Measurements from ENCODE around the gene BZW2. TPM values are rescaled to one million over a fixed set of nuclear protein-coding genes. Genes with fewer than 3 reads are reported as not detected.

BZW2 gene
- polyA plus RNA-seq, 1 donor (not counting 4 experiments of a cell fraction or from before 2014, with no cell fraction given) = 65.7 TPM

DNA sequence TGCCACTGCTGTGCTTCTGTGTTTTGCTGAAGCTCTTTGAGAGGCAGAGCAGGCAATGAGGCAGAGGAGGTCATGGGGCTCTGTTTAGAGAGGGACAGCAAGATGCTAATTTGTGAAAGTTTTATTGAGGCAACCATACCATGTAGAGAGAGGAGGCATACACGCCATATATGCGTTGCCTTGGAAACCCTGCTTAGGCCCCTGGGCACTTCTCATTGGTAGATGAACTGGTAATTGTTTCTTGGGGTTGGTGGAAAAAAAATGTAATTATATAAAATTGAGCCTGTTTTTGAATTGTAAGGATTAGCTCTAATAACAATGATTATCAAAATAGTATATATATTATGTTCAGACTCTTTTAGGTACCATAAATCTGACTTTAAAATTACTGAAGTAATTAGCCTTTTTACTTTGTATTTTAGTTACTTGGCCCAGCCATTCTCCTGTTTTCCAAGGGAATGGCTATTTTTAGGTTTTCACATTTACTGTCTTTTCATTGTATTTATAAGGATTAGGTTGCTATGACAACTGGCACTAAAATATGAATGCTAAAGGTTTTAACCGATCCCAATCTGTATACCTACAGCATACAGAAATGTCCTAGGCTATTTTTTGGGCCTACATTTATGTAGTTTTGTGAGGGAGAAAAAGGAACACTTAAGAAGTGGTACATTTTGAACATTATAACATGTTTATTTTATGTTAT is 52.4 kb downstream of the BZW2 start:
- no peaks in the 10 kb centered on the region for H3K27me3 ChIP-seq (ENCODE audit: control insufficient read depth, extremely low read depth, insufficient read depth, low read length)
- TF ChIP-seq EZH2 (IDR thresholded peaks at IDR 0.05; ENCODE audit: low read length) = no peak
- TF ChIP-seq, protein P1, sequence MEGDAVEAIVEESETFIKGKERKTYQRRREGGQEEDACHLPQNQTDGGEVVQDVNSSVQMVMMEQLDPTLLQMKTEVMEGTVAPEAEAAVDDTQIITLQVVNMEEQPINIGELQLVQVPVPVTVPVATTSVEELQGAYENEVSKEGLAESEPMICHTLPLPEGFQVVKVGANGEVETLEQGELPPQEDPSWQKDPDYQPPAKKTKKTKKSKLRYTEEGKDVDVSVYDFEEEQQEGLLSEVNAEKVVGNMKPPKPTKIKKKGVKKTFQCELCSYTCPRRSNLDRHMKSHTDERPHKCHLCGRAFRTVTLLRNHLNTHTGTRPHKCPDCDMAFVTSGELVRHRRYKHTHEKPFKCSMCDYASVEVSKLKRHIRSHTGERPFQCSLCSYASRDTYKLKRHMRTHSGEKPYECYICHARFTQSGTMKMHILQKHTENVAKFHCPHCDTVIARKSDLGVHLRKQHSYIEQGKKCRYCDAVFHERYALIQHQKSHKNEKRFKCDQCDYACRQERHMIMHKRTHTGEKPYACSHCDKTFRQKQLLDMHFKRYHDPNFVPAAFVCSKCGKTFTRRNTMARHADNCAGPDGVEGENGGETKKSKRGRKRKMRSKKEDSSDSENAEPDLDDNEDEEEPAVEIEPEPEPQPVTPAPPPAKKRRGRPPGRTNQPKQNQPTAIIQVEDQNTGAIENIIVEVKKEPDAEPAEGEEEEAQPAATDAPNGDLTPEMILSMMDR (optimal IDR thresholded peaks at IDR 0.05 in 1 of 3, IDR thresholded peaks at IDR 0.05 in 1 of 3, conservative IDR thresholded peaks at IDR 0.05 in 1 of 3; ENCODE audit: extremely low read depth in 1 of 3, insufficient read depth in 2 of 3, low read length in 3 of 3) = no peak
- no peaks in the 10 kb centered on the region for H4K20me1 ChIP-seq (ENCODE audit: control insufficient read depth, extremely low read depth, insufficient read depth, low read length)
- FAIRE-seq (no peak), DNase-seq (ENCODE audit: low read depth, low spot score) (no peak)
- dilution Hi-C loops (cut with MboI; ENCODE audit: extremely low pct_ligation_motif_present, low sequenced_read_pairs) = no loop called here
- peaks cover 26 to 32% of the 10 kb centered on the region in 2 experiments for H3K36me3 ChIP-seq (ENCODE audit: control insufficient read depth in 2 of 2, extremely low read depth in 1 of 2, insufficient read depth in 2 of 2, low read length in 2 of 2)
- H3K27ac ChIP-seq (ENCODE audit: control insufficient read depth, insufficient read depth, low read length) = no peak overlapping the region
- H3K9me1 ChIP-seq (ENCODE audit: control insufficient read depth, extremely low read depth, insufficient read depth, low read length) = no peaks in the 10 kb centered on the region
- H2AFZ ChIP-seq (ENCODE audit: control insufficient read depth, low read length) = no peak overlapping the region
- no peaks in the 10 kb centered on the region for H3K4me1 ChIP-seq (ENCODE audit: control insufficient read depth, extremely low read depth, insufficient read depth, low read length)
- H3K4me2 ChIP-seq (ENCODE audit: control insufficient read depth, extremely low read depth, insufficient read depth, low read depth, low read length) = no peak overlapping the region
- no peak overlapping the region for H3K9ac ChIP-seq (ENCODE audit: control insufficient read depth, extremely low read depth, insufficient read depth, low read length)
- no peak overlapping the region for H3K4me3 ChIP-seq (ENCODE audit: control insufficient read depth in 2 of 3, extremely low read depth in 1 of 3, insufficient read depth in 2 of 3, low read depth in 1 of 3, low read length in 3 of 3)
- H3K9me3 ChIP-seq (ENCODE audit: control insufficient read depth, low read depth, low read length) = no peaks in the 10 kb centered on the region
- H3K79me2 ChIP-seq (ENCODE audit: control insufficient read depth, insufficient read depth, low read length) = no peaks in the 10 kb centered on the region

DNA sequence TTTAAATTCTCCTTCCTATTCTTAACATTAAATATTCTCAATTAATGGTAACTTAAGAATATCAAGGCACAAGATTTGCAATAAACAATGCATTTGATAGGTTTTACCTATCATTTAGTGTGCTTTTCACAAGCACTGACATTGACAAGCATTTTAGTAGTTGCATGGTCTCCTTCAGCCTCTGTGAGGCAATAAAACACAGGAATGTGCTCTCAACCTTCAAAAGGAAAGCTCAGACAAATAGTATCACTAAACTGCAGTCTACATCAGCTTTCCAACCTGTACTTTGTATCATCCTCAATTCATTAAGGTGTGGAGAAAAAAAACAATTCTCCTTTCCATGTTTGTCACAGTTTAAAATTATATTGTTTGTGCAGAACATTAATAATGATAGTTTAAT is 56.5 kb downstream of the BZW2 start:
- Histone ChIP-seq H3K4me2 (ENCODE audit: control insufficient read depth, extremely low read depth, insufficient read depth, low read depth, low read length) (no peak overlapping the region), H3K9me3 (ENCODE audit: control insufficient read depth, low read depth, low read length) (no peaks in the 10 kb centered on the region), H3K4me3 (ENCODE audit: control insufficient read depth in 2 of 3, extremely low read depth in 1 of 3, insufficient read depth in 2 of 3, low read depth in 1 of 3, low read length in 3 of 3) (no peak overlapping the region), H3K9me1 (ENCODE audit: control insufficient read depth, extremely low read depth, insufficient read depth, low read length) (no peaks in the 10 kb centered on the region), H3K79me2 (ENCODE audit: control insufficient read depth, insufficient read depth, low read length) (no peaks in the 10 kb centered on the region), H3K27ac (ENCODE audit: control insufficient read depth, insufficient read depth, low read length) (no peak overlapping the region), H3K36me3 (ENCODE audit: control insufficient read depth in 2 of 2, extremely low read depth in 1 of 2, insufficient read depth in 2 of 2, low read length in 2 of 2) (peaks cover 20 to 24% of the 10 kb centered on the region in 2 experiments), H4K20me1 (ENCODE audit: control insufficient read depth, extremely low read depth, insufficient read depth, low read length) (no peaks in the 10 kb centered on the region), H3K4me1 (ENCODE audit: control insufficient read depth, extremely low read depth, insufficient read depth, low read length) (no peaks in the 10 kb centered on the region), H3K27me3 (ENCODE audit: control insufficient read depth, extremely low read depth, insufficient read depth, low read length) (no peaks in the 10 kb centered on the region), H2AFZ (ENCODE audit: control insufficient read depth, low read length) (no peak overlapping the region), H3K9ac (ENCODE audit: control insufficient read depth, extremely low read depth, insufficient read depth, low read length) (no peak overlapping the region)
- dilution Hi-C loops (cut with MboI; ENCODE audit: extremely low pct_ligation_motif_present, low sequenced_read_pairs) = no loop called here
- DNase-seq (ENCODE audit: low read depth, low spot score) (no peak), FAIRE-seq (no peak)
- TF ChIP-seq, protein P1 (optimal IDR thresholded peaks at IDR 0.05 in 1 of 3, IDR thresholded peaks at IDR 0.05 in 1 of 3, conservative IDR thresholded peaks at IDR 0.05 in 1 of 3; ENCODE audit: extremely low read depth in 1 of 3, insufficient read depth in 2 of 3, low read length in 3 of 3) = no peak
- no peak for TF ChIP-seq EZH2 (IDR thresholded peaks at IDR 0.05; ENCODE audit: low read length)
